GM12878 (cell line): ENCODE results near the gene RANGRF. TPM values are rescaled to one million over a fixed set of nuclear protein-coding genes. Genes with fewer than 3 reads are reported as not detected.

Experiments used
- ATAC-seq: fragments of 200-7000 bp; cut with Tn5 transposase; 3 replicates; pipeline ENCODE4 v1.9.1; 2020; ENCODE audit warnings: mild to moderate bottlenecking, moderate library complexity
- BruUV-seq: library from RNA; stranded (reverse); fragments of 400-500 nt; replicated peaks from 2 replicates; lab custom pipeline; 2021; lab: Mats Ljungman, UMichigan
- CTCF ChIA-PET: fragments of 300-600 bp; sonication (Branson Sonifier 250); formaldehyde crosslinking; extraction: SDS; loops from one replicate; lab custom pipeline; 2021; ENCODE audit warnings: inconsistent platforms; lab: Yijun Ruan, JAX
- POLR2A ChIA-PET: fragments of 350-600 bp; formaldehyde crosslinking; extraction: SDS; loops from one replicate; lab custom pipeline; 2021; ENCODE audit warnings: inconsistent platforms; lab: Charles Lee
- RAD21 ChIA-PET: fragments of 300-600 bp; sonication (Branson Sonifier 250); formaldehyde crosslinking; loops from one replicate; lab custom pipeline; 2023; ENCODE audit warnings: antibody characterized with exemption; ENCODE audit not compliant: unreplicated experiment; lab: Charles Lee
- SMC1A ChIA-PET: fragments of 300-600 bp; sonication (Branson Sonifier 250); formaldehyde crosslinking; loops from one replicate; lab custom pipeline; 2023; ENCODE audit not compliant: unreplicated experiment, uncharacterized antibody; lab: Charles Lee
- DNase-seq: peaks from one replicate; pipeline ENCODE4 v3.0.0-alpha.2; 2011; ENCODE audit warnings: low read depth, low spot score
- FAIRE-seq: peaks from 3 replicates; lab custom pipeline; 2011; peaks lifted over from hg19 to GRCh38; lab: Jason Lieb, UNC
- H2AFZ ChIP-seq: 2 replicates; pipeline ENCODE4 v1.6.0; 2011; ENCODE audit warnings: low read depth, low read length, control low read depth; ENCODE audit not compliant: control insufficient read depth
- H3K27ac ChIP-seq: 2 replicates; pipeline ENCODE4 v1.5.1; 2011; ENCODE audit warnings: control low read depth; ENCODE audit not compliant: control insufficient read depth, insufficient read depth
- H3K27me3 ChIP-seq, 2 experiments: replicated peaks in 1 of 2; 2 replicates each; pipeline versions ENCODE4 v1.6.0 to v1.6.1; 2011; ENCODE audit warnings: low read length in 1 of 2; ENCODE audit not compliant: control insufficient read depth in 2 of 2, insufficient read depth in 2 of 2
- H3K36me3 ChIP-seq, 2 experiments: 2 replicates each; pipeline ENCODE4 v1.5.1; 2011; ENCODE audit warnings: low read length in 1 of 2; ENCODE audit not compliant: control insufficient read depth in 2 of 2, insufficient read depth in 2 of 2
- H3K4me1 ChIP-seq: 2 replicates; pipeline ENCODE4 v1.6.1; 2011; ENCODE audit warnings: mild to moderate bottlenecking, low read length, moderate library complexity, mixed read lengths; ENCODE audit not compliant: control insufficient read depth, insufficient read depth
- H3K4me2 ChIP-seq: 2 replicates; pipeline ENCODE4 v1.6.0; 2011; ENCODE audit warnings: control low read depth; ENCODE audit not compliant: control insufficient read depth, insufficient read depth
- H3K4me3 ChIP-seq: fragments of 200-600 bp; sonication (generic); 2 replicates; pipeline ENCODE4 v1.5.1; 2016
- H3K79me2 ChIP-seq: 2 replicates; pipeline ENCODE4 v1.6.0; 2011; ENCODE audit warnings: low read length; ENCODE audit not compliant: control insufficient read depth, insufficient read depth
- H3K9ac ChIP-seq: 2 replicates; pipeline ENCODE4 v1.8.0; 2011; ENCODE audit warnings: low read length, control low read depth, mixed read lengths; ENCODE audit not compliant: control insufficient read depth, insufficient read depth
- H3K9me3 ChIP-seq: replicated peaks from 3 replicates; pipeline ENCODE4 v1.5.1; 2011; ENCODE audit warnings: mild to moderate bottlenecking, low read length; ENCODE audit not compliant: control insufficient read depth, insufficient read depth
- H4K20me1 ChIP-seq: 2 replicates; pipeline ENCODE4 v1.6.0; 2011; ENCODE audit not compliant: control insufficient read depth, insufficient read depth
- DPF2 ChIP-seq: fragments of 450-650 bp; IDR thresholded peaks from 2 replicates; pipeline ENCODE4 v1.6.1; 2017; ENCODE audit warnings: mild to moderate bottlenecking
- HDAC6 ChIP-seq: fragments of 200-600 bp; sonication (generic); IDR thresholded peaks from one replicate; pipeline ENCODE4 v1.8.0; 2017; ENCODE audit warnings: antibody characterized with exemption; ENCODE audit not compliant: unreplicated experiment
- NFIC ChIP-seq: IDR thresholded peaks from 2 replicates; pipeline ENCODE4 v1.6.1; 2012; ENCODE audit warnings: low read depth, mild to moderate bottlenecking, inconsistent platforms, low read length, moderate library complexity
- NFYA ChIP-seq: IDR thresholded peaks from 2 replicates; pipeline ENCODE4 v1.6.1; 2011; ENCODE audit warnings: low read depth, mild to moderate bottlenecking, low read length, improper control_type of control experiment, borderline replicate concordance
- SMAD1 ChIP-seq: fragments of 450-650 bp; IDR thresholded peaks from 2 replicates; pipeline ENCODE4 v1.6.1; 2018; ENCODE audit warnings: mild to moderate bottlenecking, low read depth; ENCODE audit not compliant: partially characterized antibody
- SMC3 ChIP-seq: IDR thresholded peaks from 2 replicates; pipeline ENCODE4 v1.6.1; 2011; ENCODE audit warnings: low read length, improper control_type of control experiment, borderline replicate concordance
- WGBS: methylation state at CpG from one replicate; pipeline ENCODE4 v1.1.6; 2016; ENCODE audit warnings: low lambda C conversion rate; ENCODE audit not compliant: insufficient replicate concordance, insufficient coverage; ENCODE audit errors: missing lambda C conversion rate; 5-methylcytosine and 5-hydroxymethylcytosine counted together
- in situ Hi-C: fragments of 300-500 bp; cut with MboI; formaldehyde crosslinking; loops from 9 replicates; pipeline ENCODE4 v1.14.3; 2018; ENCODE audit warnings: mixed read lengths
- intact Hi-C: fragments of 100-400 bp; cut with micrococcal nuclease; formaldehyde crosslinking; loops from one replicate; pipeline ENCODE4 v1.14.2; 2022; ENCODE audit not compliant: unreplicated experiment
- polyA plus RNA-seq, 11 experiments: library from polyadenylated mRNA; depleted of rRNA in 4 of 11; unstranded in 6 of 11; stranded (reverse) in 5 of 11; fragments of >200 nt; fragmentation: Nextera tagmentation in 4 of 11; fragmentation: Illumina TruSeq in 1 of 11; extraction: Ambion mirVana in 4 of 11; extraction: Trizol in 1 of 11; gene quantifications; 1 replicate in 1 of 11; 2 replicates in 10 of 11; pipeline versions ENCODE4 v1.2.1 to v1.2.3, GENCODE V29; 2011 to 2016; ENCODE audit warnings: inconsistent platforms in 2 of 11, missing spikeins in 2 of 11, low read depth in 1 of 11
- total RNA-seq, 4 experiments: library from RNA; depleted of rRNA in 3 of 4; stranded (reverse); fragments of >200 nt in 3 of 4; fragmentation: Illumina TruSeq in 1 of 4; extraction: Trizol in 1 of 4; gene quantifications; 2 replicates each; pipeline versions ENCODE4 v1.2.1 to v1.2.3, GENCODE V29; 2013 to 2021
- TF ChIP-seq, protein P1 (sequence below): IDR thresholded peaks from 2 replicates; pipeline ENCODE4 v1.6.1; 2012; ENCODE audit warnings: low read length, inconsistent platforms
- TF ChIP-seq, protein P2 (sequence below): fragments of 450-650 bp; IDR thresholded peaks from 2 replicates; pipeline ENCODE4 v1.6.1; 2017; ENCODE audit warnings: mild to moderate bottlenecking, moderate library complexity
- TF ChIP-seq, protein P3 (sequence below): fragments of 450-650 bp; IDR thresholded peaks from 2 replicates; pipeline ENCODE4 v1.6.1; 2017; ENCODE audit warnings: antibody characterized with exemption, mild to moderate bottlenecking, moderate library complexity
- TF ChIP-seq, protein P4 (sequence below): fragments of 150-350 bp; IDR thresholded peaks from 2 replicates; pipeline ENCODE4 v1.6.1; 2016; ENCODE audit warnings: low read depth, low read length

Gene RANGRF
- total and polyA plus RNA-seq, 10 of the 15 experiments (the other 5 are each of a cell fraction or from before 2014, with no cell fraction given) = 30.1 to 181 (median 61.4) TPM

DNA sequence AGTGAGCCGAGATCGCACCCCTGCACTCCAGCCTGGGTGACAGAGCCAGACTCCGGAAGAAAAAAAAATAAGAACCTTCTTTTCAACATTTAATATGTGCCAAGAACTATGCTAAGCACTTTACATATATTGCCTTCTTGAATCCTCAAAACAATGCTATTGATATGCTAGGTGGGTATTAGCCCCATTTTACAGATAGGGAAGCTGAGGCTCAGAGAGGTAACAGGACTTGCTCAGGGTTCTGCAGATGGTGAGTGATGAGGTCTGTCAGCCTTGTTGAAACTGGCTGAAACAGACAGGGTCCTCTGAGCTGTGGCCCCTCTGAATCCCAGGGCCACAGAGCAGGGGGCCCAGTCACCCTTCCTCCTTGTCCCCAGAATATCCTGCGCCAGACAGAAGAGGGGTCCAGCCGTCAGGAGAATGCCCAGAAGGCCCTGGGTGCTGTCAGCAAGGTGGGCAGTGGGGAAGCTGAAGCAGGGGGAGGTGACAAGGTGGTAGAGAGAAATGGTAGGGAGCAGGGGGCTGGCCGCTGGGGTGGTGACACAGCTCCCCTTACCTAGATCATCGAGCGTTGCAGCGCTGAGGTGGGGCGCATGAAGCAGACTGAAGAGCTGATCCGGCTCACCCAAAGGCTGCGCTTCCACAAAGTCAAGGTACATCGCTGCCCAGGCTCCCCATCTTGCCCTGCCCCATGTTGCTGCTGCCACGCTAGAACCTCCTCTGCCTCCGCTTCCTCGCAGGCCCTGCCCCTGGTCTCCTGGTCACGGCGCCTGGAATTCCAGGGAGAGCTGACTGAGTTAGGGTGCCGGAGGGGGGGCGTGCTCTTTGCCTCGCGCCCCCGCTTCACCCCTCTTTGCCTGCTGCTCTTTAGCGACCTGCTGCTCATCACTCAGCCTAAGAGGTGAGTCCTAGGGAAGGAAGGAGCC is 29.8 kb downstream of the RANGRF start:
- DNase-seq (no peak), FAIRE-seq (no peak), ATAC-seq (no peak)
- POLR2A ChIA-PET = interaction anchor here (0.5 kb wide), 1 partner anchor 1147 kb away, joined by 4 read pairs; no protein-coding TSS in a partner anchor
- Histone ChIP-seq H3K4me3 (no peak overlapping the region), H3K9ac (no peak overlapping the region), H3K27ac (no peak overlapping the region), H3K79me2 (no peaks in the 10 kb centered on the region), H3K27me3 (peaks cover 1 to 4% of the 10 kb centered on the region in 2 experiments; a peak in 3 of 4 replicates), H2AFZ (no peak overlapping the region), H4K20me1 (no peaks in the 10 kb centered on the region), H3K4me2 (no peak overlapping the region), H3K9me3 (no peaks in the 10 kb centered on the region), H3K4me1 (no peaks in the 10 kb centered on the region), H3K36me3 (no peaks in the 10 kb centered on the region)
- in situ Hi-C loops (no loop called here), intact Hi-C loops (no loop called here)
- BruUV-seq = no TSS peak
- SMC1A ChIA-PET = interaction anchor here (1.5 kb wide), 1 partner anchor 10 kb away, joined by 4 read pairs; no protein-coding TSS in a partner anchor
- RAD21 ChIA-PET = no interaction called here
- CTCF ChIA-PET = no interaction called here
- WGBS = 57% methylated on average over 24 of the region's 24 CpGs
- TF ChIP-seq SMC3 = no peak
- TF ChIP-seq, protein P1, sequence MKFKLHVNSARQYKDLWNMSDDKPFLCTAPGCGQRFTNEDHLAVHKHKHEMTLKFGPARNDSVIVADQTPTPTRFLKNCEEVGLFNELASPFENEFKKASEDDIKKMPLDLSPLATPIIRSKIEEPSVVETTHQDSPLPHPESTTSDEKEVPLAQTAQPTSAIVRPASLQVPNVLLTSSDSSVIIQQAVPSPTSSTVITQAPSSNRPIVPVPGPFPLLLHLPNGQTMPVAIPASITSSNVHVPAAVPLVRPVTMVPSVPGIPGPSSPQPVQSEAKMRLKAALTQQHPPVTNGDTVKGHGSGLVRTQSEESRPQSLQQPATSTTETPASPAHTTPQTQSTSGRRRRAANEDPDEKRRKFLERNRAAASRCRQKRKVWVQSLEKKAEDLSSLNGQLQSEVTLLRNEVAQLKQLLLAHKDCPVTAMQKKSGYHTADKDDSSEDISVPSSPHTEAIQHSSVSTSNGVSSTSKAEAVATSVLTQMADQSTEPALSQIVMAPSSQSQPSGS = no peak
- TF ChIP-seq, protein P2, sequence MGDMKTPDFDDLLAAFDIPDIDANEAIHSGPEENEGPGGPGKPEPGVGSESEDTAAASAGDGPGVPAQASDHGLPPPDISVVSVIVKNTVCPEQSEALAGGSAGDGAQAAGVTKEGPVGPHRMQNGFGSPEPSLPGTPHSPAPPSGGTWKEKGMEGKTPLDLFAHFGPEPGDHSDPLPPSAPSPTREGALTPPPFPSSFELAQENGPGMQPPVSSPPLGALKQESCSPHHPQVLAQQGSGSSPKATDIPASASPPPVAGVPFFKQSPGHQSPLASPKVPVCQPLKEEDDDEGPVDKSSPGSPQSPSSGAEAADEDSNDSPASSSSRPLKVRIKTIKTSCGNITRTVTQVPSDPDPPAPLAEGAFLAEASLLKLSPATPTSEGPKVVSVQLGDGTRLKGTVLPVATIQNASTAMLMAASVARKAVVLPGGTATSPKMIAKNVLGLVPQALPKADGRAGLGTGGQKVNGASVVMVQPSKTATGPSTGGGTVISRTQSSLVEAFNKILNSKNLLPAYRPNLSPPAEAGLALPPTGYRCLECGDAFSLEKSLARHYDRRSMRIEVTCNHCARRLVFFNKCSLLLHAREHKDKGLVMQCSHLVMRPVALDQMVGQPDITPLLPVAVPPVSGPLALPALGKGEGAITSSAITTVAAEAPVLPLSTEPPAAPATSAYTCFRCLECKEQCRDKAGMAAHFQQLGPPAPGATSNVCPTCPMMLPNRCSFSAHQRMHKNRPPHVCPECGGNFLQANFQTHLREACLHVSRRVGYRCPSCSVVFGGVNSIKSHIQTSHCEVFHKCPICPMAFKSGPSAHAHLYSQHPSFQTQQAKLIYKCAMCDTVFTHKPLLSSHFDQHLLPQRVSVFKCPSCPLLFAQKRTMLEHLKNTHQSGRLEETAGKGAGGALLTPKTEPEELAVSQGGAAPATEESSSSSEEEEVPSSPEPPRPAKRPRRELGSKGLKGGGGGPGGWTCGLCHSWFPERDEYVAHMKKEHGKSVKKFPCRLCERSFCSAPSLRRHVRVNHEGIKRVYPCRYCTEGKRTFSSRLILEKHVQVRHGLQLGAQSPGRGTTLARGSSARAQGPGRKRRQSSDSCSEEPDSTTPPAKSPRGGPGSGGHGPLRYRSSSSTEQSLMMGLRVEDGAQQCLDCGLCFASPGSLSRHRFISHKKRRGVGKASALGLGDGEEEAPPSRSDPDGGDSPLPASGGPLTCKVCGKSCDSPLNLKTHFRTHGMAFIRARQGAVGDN = no peak
- no peak for TF ChIP-seq DPF2
- no peak for TF ChIP-seq HDAC6
- no peak for TF ChIP-seq NFYA
- TF ChIP-seq NFIC = no peak
- TF ChIP-seq, protein P3, sequence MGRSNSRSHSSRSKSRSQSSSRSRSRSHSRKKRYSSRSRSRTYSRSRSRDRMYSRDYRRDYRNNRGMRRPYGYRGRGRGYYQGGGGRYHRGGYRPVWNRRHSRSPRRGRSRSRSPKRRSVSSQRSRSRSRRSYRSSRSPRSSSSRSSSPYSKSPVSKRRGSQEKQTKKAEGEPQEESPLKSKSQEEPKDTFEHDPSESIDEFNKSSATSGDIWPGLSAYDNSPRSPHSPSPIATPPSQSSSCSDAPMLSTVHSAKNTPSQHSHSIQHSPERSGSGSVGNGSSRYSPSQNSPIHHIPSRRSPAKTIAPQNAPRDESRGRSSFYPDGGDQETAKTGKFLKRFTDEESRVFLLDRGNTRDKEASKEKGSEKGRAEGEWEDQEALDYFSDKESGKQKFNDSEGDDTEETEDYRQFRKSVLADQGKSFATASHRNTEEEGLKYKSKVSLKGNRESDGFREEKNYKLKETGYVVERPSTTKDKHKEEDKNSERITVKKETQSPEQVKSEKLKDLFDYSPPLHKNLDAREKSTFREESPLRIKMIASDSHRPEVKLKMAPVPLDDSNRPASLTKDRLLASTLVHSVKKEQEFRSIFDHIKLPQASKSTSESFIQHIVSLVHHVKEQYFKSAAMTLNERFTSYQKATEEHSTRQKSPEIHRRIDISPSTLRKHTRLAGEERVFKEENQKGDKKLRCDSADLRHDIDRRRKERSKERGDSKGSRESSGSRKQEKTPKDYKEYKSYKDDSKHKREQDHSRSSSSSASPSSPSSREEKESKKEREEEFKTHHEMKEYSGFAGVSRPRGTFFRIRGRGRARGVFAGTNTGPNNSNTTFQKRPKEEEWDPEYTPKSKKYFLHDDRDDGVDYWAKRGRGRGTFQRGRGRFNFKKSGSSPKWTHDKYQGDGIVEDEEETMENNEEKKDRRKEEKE = no peak
- no peak for TF ChIP-seq SMAD1
- TF ChIP-seq, protein P4, sequence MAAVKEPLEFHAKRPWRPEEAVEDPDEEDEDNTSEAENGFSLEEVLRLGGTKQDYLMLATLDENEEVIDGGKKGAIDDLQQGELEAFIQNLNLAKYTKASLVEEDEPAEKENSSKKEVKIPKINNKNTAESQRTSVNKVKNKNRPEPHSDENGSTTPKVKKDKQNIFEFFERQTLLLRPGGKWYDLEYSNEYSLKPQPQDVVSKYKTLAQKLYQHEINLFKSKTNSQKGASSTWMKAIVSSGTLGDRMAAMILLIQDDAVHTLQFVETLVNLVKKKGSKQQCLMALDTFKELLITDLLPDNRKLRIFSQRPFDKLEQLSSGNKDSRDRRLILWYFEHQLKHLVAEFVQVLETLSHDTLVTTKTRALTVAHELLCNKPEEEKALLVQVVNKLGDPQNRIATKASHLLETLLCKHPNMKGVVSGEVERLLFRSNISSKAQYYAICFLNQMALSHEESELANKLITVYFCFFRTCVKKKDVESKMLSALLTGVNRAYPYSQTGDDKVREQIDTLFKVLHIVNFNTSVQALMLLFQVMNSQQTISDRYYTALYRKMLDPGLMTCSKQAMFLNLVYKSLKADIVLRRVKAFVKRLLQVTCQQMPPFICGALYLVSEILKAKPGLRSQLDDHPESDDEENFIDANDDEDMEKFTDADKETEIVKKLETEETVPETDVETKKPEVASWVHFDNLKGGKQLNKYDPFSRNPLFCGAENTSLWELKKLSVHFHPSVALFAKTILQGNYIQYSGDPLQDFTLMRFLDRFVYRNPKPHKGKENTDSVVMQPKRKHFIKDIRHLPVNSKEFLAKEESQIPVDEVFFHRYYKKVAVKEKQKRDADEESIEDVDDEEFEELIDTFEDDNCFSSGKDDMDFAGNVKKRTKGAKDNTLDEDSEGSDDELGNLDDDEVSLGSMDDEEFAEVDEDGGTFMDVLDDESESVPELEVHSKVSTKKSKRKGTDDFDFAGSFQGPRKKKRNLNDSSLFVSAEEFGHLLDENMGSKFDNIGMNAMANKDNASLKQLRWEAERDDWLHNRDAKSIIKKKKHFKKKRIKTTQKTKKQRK = no peak
